H1 (cell line): ENCODE results near the gene MOG. TPM values are rescaled to one million over a fixed set of nuclear protein-coding genes. Genes with fewer than 3 reads are reported as not detected.

ENCODE experiments used
- CTCF ChIA-PET: fragments of 300-600 bp; sonication (Branson Sonifier 250); formaldehyde crosslinking; loops from one replicate; lab custom pipeline; 2021; ENCODE audit not compliant: partially characterized antibody; lab: Charles Lee
- POLR2A ChIA-PET: fragments of 300-600 bp; sonication (Branson Sonifier 250); formaldehyde crosslinking; loops from one replicate; lab custom pipeline; 2021; ENCODE audit warnings: inconsistent platforms; ENCODE audit not compliant: partially characterized antibody; lab: Charles Lee
- DNase-seq, 2 experiments: peaks; one replicate each; pipeline versions ENCODE4 v3.0.0 to v3.0.0-alpha.2; 2010 to 2022; ENCODE audit warnings: low spot score in 2 of 2, low read depth in 1 of 2, mixed read lengths in 1 of 2
- FAIRE-seq: peaks from 2 replicates; lab custom pipeline; 2011; peaks lifted over from hg19 to GRCh38; lab: Jason Lieb, UNC
- H2AFZ ChIP-seq: 2 replicates; pipeline ENCODE4 v1.8.1; 2012; ENCODE audit warnings: low read length, inconsistent platforms
- H2AK5ac ChIP-seq: 2 replicates; pipeline ENCODE4 v1.6.1; 2013; ENCODE audit warnings: low read depth, low read length
- H2BK120ac ChIP-seq: replicated peaks from 2 replicates; pipeline ENCODE3; 2013; ENCODE audit warnings: low read depth, low read length, inconsistent platforms
- H2BK12ac ChIP-seq: 2 replicates; pipeline ENCODE4 v1.6.1; 2013; ENCODE audit warnings: low read depth, low read length
- H2BK15ac ChIP-seq: 2 replicates; pipeline ENCODE4 v1.6.1; 2013; ENCODE audit warnings: low read length
- H2BK20ac ChIP-seq: 2 replicates; pipeline ENCODE4 v1.6.1; 2013; ENCODE audit warnings: low read length
- H2BK5ac ChIP-seq: 2 replicates; pipeline ENCODE4 v1.6.1; 2013; ENCODE audit warnings: low read depth, low read length
- H3K14ac ChIP-seq: 2 replicates; pipeline ENCODE4 v1.6.1; 2013; ENCODE audit warnings: inconsistent platforms; ENCODE audit not compliant: insufficient read length
- H3K18ac ChIP-seq: 2 replicates; pipeline ENCODE4 v1.6.1; 2013; ENCODE audit warnings: low read length; ENCODE audit errors: extremely low read depth
- H3K23ac ChIP-seq: 2 replicates; pipeline ENCODE4 v1.6.1; 2013; ENCODE audit warnings: inconsistent platforms; ENCODE audit not compliant: insufficient read length
- H3K23me2 ChIP-seq: 2 replicates; pipeline ENCODE4 v1.6.1; 2013; ENCODE audit warnings: low read depth, low read length
- H3K27ac ChIP-seq: 2 replicates; pipeline ENCODE4 v1.6.1; 2011; ENCODE audit warnings: low read depth, low read length, inconsistent platforms
- H3K27me3 ChIP-seq, 4 experiments: replicated peaks in 1 of 4; 1 replicate in 1 of 4; 2 replicates in 3 of 4; pipeline versions ENCODE4 v1.6.1 to v1.8.1; 2011 to 2013; ENCODE audit warnings: low read length in 3 of 4, mild to moderate bottlenecking in 3 of 4, inconsistent platforms in 2 of 4, mixed read lengths in 2 of 4, moderate library complexity in 1 of 4; ENCODE audit not compliant: control insufficient read depth in 3 of 4, insufficient read depth in 3 of 4; ENCODE audit errors: extremely low read depth in 1 of 4
- H3K36me3 ChIP-seq, 4 experiments: 2 replicates each; pipeline versions ENCODE4 v1.6.1 to v1.8.1; 2011 to 2013; ENCODE audit warnings: mild to moderate bottlenecking in 4 of 4, low read length in 3 of 4, moderate library complexity in 2 of 4, control low read depth in 1 of 4, inconsistent platforms in 1 of 4; ENCODE audit not compliant: insufficient read depth in 4 of 4, control insufficient read depth in 2 of 4
- H3K4ac ChIP-seq: replicated peaks from 2 replicates; pipeline ENCODE3; 2013; ENCODE audit warnings: low read length, low read depth, mixed read lengths, inconsistent platforms; ENCODE audit not compliant: insufficient read length
- H3K4me1 ChIP-seq, 4 experiments: replicated peaks in 1 of 4; 1 replicate in 1 of 4; 2 replicates in 3 of 4; pipeline versions ENCODE4 v1.6.1 to v1.8.1; 2011 to 2013; ENCODE audit warnings: low read length in 3 of 4, inconsistent platforms in 2 of 4, mixed read lengths in 1 of 4; ENCODE audit not compliant: insufficient read depth in 4 of 4, control insufficient read depth in 3 of 4
- H3K4me2 ChIP-seq, 2 experiments: 2 replicates each; pipeline versions ENCODE4 v1.6.1 to v1.8.1; 2011 to 2013; ENCODE audit warnings: low read depth in 2 of 2, low read length in 2 of 2, control low read depth in 1 of 2, inconsistent platforms in 1 of 2, mild to moderate bottlenecking in 1 of 2; ENCODE audit not compliant: insufficient read depth in 1 of 2
- H3K4me3 ChIP-seq, 4 experiments: fragments of 200-600, 300-600 bp in 1 of 4; sonication (generic), shearing (Covaris generic), sonication (Bioruptor Twin) in 1 of 4; 2 replicates each; pipeline versions ENCODE4 v1.5.1 to v1.8.1; 2011 to 2016; ENCODE audit warnings: low read length in 4 of 4, low read depth in 3 of 4, control low read depth in 2 of 4, inconsistent platforms in 2 of 4, mild to moderate bottlenecking in 2 of 4, mixed read lengths in 1 of 4, moderate library complexity in 1 of 4; ENCODE audit not compliant: insufficient read depth in 2 of 4; ENCODE audit errors: extremely low read depth in 1 of 4
- H3K56ac ChIP-seq: replicated peaks from 2 replicates; pipeline ENCODE3; 2013; ENCODE audit warnings: low read depth, mild to moderate bottlenecking, mixed read lengths, low read length, inconsistent platforms; ENCODE audit not compliant: insufficient read length
- H3K79me1 ChIP-seq: 2 replicates; pipeline ENCODE4 v1.6.1; 2013; ENCODE audit warnings: low read depth, low read length, control low read depth
- H3K79me2 ChIP-seq, 2 experiments: 2 replicates each; pipeline versions ENCODE4 v1.6.1 to v1.8.1; 2012 to 2013; ENCODE audit warnings: low read length in 2 of 2, mild to moderate bottlenecking in 2 of 2, inconsistent platforms in 1 of 2; ENCODE audit not compliant: insufficient read depth in 2 of 2, control insufficient read depth in 1 of 2
- H3K9ac ChIP-seq, 4 experiments: replicated peaks in 1 of 4; 1 replicate in 1 of 4; 2 replicates in 3 of 4; pipeline versions ENCODE4 v1.6.1 to v1.8.1; 2011 to 2013; ENCODE audit warnings: low read depth in 3 of 4, low read length in 3 of 4, control low read depth in 2 of 4, mild to moderate bottlenecking in 2 of 4, moderate library complexity in 2 of 4, inconsistent platforms in 1 of 4; ENCODE audit errors: extremely low read depth in 1 of 4
- H3K9me3 ChIP-seq, 2 experiments: 2 replicates each; pipeline versions ENCODE4 v1.6.1 to v1.8.1; 2012 to 2013; ENCODE audit warnings: mild to moderate bottlenecking in 2 of 2, moderate library complexity in 2 of 2, control low read depth in 1 of 2, inconsistent platforms in 1 of 2, low read depth in 1 of 2, low read length in 1 of 2, mixed read lengths in 1 of 2; ENCODE audit not compliant: insufficient read depth in 2 of 2
- H4K20me1 ChIP-seq, 2 experiments: replicated peaks in 1 of 2; 2 replicates each; pipeline versions ENCODE3 to v1.8.1; 2011 to 2013; ENCODE audit warnings: inconsistent platforms in 2 of 2, low read length in 2 of 2, mild to moderate bottlenecking in 1 of 2; ENCODE audit not compliant: insufficient read depth in 2 of 2, control insufficient read depth in 1 of 2
- H4K5ac ChIP-seq: 2 replicates; pipeline ENCODE4 v1.6.1; 2013; ENCODE audit warnings: low read length, low read depth, mixed read lengths, inconsistent platforms; ENCODE audit not compliant: insufficient read length
- H4K8ac ChIP-seq: 2 replicates; pipeline ENCODE4 v1.8.0; 2013; ENCODE audit warnings: mild to moderate bottlenecking, moderate library complexity, low read length, inconsistent platforms; ENCODE audit not compliant: insufficient read depth; ENCODE audit errors: extremely low read depth
- H4K91ac ChIP-seq: replicated peaks from 2 replicates; pipeline ENCODE3; 2013; ENCODE audit warnings: low read length, mixed read lengths, inconsistent platforms; ENCODE audit not compliant: insufficient read length
- BCL11A ChIP-seq, 2 experiments: IDR thresholded peaks; one replicate each; pipeline ENCODE4 v1.6.1; 2011; ENCODE audit warnings: low read depth in 2 of 2, low read length in 2 of 2, mild to moderate bottlenecking in 2 of 2
- E2F6 ChIP-seq: IDR thresholded peaks from 2 replicates; pipeline ENCODE4 v1.6.1; 2012; ENCODE audit warnings: inconsistent platforms
- POLR2AphosphoS5 ChIP-seq: IDR thresholded peaks from 2 replicates; pipeline ENCODE4 v1.6.1; 2011; ENCODE audit warnings: low read depth, low read length
- RAD21 ChIP-seq, 2 experiments: IDR thresholded peaks in 1 of 2; conservative IDR thresholded peaks in 1 of 2; 2 replicates each; pipeline ENCODE4 v1.6.1; 2011; ENCODE audit warnings: low read depth in 2 of 2, low read length in 2 of 2, improper control_type of control experiment in 1 of 2, inconsistent platforms in 1 of 2, mild to moderate bottlenecking in 1 of 2, moderate library complexity in 1 of 2
- RNF2 ChIP-seq: fragments of 200-900, 300-1000 bp; sonication (generic); IDR thresholded peaks from 2 replicates; pipeline ENCODE4 v1.7.1; 2016; ENCODE audit warnings: borderline replicate concordance, low read depth, mild to moderate bottlenecking, antibody characterized with exemption, low read length; ENCODE audit not compliant: poor library complexity, severe bottlenecking; ENCODE audit errors: missing control alignments
- SIN3A ChIP-seq, 2 experiments: IDR thresholded peaks in 1 of 2; conservative IDR thresholded peaks in 1 of 2; 2 replicates each; pipeline ENCODE4 v1.6.1; 2011 to 2012; ENCODE audit warnings: low read length in 2 of 2, improper control_type of control experiment in 1 of 2, low read depth in 1 of 2, mild to moderate bottlenecking in 1 of 2
- SP4 ChIP-seq: IDR thresholded peaks from 2 replicates; pipeline ENCODE4 v1.6.1; 2012; ENCODE audit warnings: low read length, inconsistent platforms
- TEAD4 ChIP-seq: IDR thresholded peaks from 2 replicates; pipeline ENCODE4 v1.6.1; 2012; ENCODE audit warnings: low read depth, low read length, inconsistent platforms, mixed read lengths
- WGBS, 2 experiments: shearing (Covaris generic) in 1 of 2; methylation state at CpG; one replicate each; pipeline versions ENCODE4 v1.1.6 to v1.1.7; 2013 to 2015; ENCODE audit warnings: low lambda C conversion rate in 2 of 2, mixed read lengths in 2 of 2, inconsistent platforms in 1 of 2, low coverage in 1 of 2, missing lambda C conversion rate in 1 of 2; ENCODE audit not compliant: insufficient replicate concordance in 2 of 2, insufficient coverage in 1 of 2, insufficient read length in 1 of 2; ENCODE audit errors: extremely low coverage in 1 of 2, missing lambda C conversion rate in 1 of 2; 5-methylcytosine and 5-hydroxymethylcytosine counted together
- polyA plus RNA-seq, 7 experiments: library from polyadenylated mRNA; depleted of rRNA in 3 of 7; stranded (reverse) in 5 of 7; unstranded in 2 of 7; fragments of >200 nt in 5 of 7; fragments of 200-250 nt in 2 of 7; gene quantifications; 1 replicate in 5 of 7; 2 replicates in 1 of 7; 4 replicates in 1 of 7; pipeline versions ENCODE4 v1.2.1 to v1.2.3, GENCODE V29; 2011 to 2013; ENCODE audit warnings: missing spikeins in 2 of 7, mixed read lengths in 2 of 7
- total RNA-seq: library from RNA; stranded (reverse); fragmentation: NEBNext Ultra II Directional; extraction: Animal tissue kit (Norgen Biotek cat#: 25700); gene quantifications from 2 replicates; pipeline ENCODE4 v1.2.1, GENCODE V29; 2021

MOG gene
- total and polyA plus RNA-seq, 2 of the 8 experiments (the other 6 are each of a cell fraction or from before 2014, with no cell fraction given): 0.17 to 0.86 TPM

DNA sequence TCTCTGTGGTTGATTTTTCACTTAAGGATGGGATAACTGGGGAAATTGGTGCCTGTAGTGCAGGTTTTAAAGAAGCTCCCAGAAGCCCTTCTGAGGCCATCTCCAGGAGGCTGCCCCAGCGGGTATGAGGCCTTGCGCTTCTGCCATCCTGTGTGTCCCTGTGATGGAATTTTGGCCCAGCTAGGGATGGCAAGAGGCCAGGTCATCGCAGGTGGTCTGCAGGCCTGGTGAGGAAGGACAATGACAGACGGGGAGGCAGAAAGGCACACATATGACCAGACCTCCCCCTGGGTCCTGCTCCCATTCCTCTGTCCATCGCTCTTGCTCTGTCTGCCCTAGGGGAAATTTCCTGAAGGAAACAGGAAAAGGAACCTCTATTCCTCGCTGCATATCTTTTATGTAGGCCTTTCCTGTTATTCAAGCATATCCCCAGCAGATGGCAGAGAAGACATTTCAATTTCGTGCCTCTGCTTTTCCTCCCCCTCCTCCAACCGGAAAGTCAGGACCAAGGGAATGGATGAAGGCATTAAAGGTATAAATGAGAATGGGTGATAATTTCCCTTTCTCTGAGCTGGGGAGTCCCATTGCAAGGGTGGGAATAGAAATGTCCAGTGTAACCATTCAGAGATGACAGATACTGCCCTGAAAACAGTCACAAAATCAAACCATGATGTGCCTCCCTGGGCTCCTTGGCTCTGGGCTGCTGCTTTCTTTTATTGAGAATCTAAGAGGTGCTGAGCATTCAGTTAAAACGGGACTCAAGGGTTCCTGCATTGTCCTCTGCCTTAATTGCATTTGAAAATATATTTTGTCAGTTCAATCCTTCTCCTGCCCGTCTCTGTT lies 48.7 kb downstream of the MOG start:
- Histone ChIP-seq H4K5ac (no peak overlapping the region), H3K9me3 (no peaks in the 10 kb centered on the region), H2BK12ac (no peak overlapping the region), H4K8ac (no peak overlapping the region), H3K9ac (no peak overlapping the region), H4K20me1 (no peaks in the 10 kb centered on the region), H3K18ac (no peak overlapping the region), H3K23ac (no peak overlapping the region), H2AFZ (no peak overlapping the region), H3K4me3 (no peak overlapping the region), H3K23me2 (peaks cover 2% of the 10 kb centered on the region; the same call in 1 of the 2 replicates), H3K27me3 (no peaks in the 10 kb centered on the region), H2BK5ac (no peak overlapping the region), H3K79me1 (no peaks in the 10 kb centered on the region), H3K4me1 (no peaks in the 10 kb centered on the region; a peak in 1 of 7 replicates), H3K4me2 (no peak overlapping the region), H3K36me3 (no peaks in the 10 kb centered on the region), H3K4ac (no peak overlapping the region), H2BK120ac (no peak overlapping the region), H3K27ac (no peak overlapping the region), H4K91ac (no peak overlapping the region), H2BK20ac (no peak overlapping the region), H2BK15ac (0 out of 2 replicates have a peak overlapping the region, but pooled peaks have one; percentile 32), H3K79me2 (no peaks in the 10 kb centered on the region), H2AK5ac (no peak overlapping the region), H3K56ac (no peak overlapping the region), H3K14ac (no peak overlapping the region)
- DNase-seq (peak in 1 of 2 experiments; percentile 52), FAIRE-seq (peak; percentile 82)
- 54% methylated on average over 10 of the region's 10 CpGs; no CpG with 5 or more reads in 1 of the 2 experiments for WGBS, 2 experiments
- ChIA-PET CTCF (interaction anchor here (0.5 to 3.0 kb wide), 26 partner anchors 9 to 172 kb away, joined by 3 to 21 read pairs (median 4); no protein-coding TSS in a partner anchor), POLR2A (no interaction called here)
- TF ChIP-seq RAD21 (IDR thresholded peaks at IDR 0.05 in 1 of 2, conservative IDR thresholded peaks at IDR 0.05 in 1 of 2; ENCODE audit: low read depth in 2 of 2, low read length in 2 of 2) (peak; percentile 87 to 89), SIN3A (conservative IDR thresholded peaks at IDR 0.05 in 1 of 2, IDR thresholded peaks at IDR 0.05 in 1 of 2; ENCODE audit: low read depth in 1 of 2, low read length in 2 of 2) (no peak), RNF2 (no peak), E2F6 (no peak), TEAD4 (no peak), BCL11A (IDR thresholded peaks at IDR 0.05; ENCODE audit: low read depth in 2 of 2, low read length in 2 of 2) (no peak), SP4 (no peak), POLR2AphosphoS5 (no peak)
